ENCODE measurements around the gene IRAK1.

The IRAK1 gene

DNA sequence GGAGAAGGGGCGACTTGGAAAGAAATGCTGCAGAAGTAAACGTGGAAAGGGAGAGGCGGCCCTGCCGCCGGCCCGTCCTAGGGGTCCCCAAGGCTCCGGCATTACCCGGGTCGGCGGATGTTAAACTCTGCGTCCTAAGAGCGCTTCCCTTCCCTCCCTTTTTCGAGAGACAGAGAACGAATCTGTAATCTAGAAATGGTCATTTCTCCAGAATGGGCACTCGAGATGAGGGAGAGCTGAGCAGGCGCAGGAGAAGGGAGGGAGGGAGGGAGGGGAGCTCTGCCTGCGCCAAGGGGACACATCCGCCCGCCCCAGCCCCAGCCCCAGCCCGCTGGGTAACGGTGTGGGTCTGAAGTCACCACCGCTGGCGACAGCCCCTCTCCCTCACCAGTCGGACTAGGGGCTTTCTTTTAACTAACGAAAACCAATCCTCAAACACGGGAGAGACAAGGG, 49.8 kb downstream of the IRAK1 start:
- DNase-seq = no peak

DNA sequence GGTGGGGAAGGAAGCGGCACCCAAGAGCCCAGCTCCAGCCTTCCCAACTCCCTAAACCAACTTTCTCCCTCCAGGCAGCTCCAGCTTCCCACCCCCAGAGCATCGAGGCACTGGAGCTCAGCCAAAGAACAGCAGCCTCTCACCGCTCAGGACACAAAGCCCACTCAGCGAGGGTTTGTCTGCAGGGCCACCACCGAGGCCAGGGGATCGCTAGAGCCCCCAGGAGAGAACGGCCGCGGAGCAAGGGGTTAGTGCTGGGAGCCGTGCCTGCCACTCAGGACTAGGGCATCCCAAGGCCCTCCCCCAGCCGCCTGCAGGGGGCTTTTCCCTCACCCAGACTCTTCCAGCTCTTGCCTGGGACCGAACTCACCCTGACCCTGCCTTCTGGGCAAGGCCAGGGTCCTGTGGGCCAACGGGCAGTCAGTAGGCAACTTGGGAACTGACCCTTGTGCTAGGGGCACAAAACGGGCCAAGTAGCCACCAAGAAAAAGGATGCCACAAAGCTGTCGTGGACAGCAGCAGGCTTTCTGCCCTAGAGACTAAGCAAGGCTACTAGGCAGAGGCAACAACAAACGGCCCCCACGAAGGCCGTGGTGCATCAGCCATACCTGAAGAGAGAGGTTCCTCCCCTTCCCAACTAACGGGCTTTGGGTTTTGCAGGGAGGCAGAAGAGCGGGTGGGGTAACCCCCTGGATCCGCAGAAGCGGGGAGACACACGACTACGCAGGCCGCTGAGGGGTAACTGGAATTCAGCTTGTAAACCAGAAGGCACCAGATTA, 50.4 kb downstream of the IRAK1 start:
- DNase-seq = no peak

DNA sequence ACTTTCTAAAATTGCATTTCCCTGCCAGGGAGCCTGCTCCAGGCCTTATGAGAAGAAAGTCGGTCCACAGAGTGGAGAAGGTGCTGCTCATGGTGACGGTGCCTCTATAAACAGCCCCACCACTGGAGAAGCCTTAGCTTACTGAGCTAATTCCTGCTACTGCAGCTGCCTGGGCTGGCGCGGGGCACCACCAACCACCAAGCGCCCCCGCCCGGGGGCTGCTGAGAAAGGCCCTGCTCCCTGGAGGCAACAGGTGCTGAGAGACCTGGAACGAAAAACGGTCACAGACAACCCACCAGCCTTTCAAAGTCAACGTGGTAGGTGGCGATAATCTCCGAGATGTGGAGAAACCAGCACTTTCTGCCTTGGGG, 51.0 kb downstream of the IRAK1 start:
- DNase-seq = peak; percentile 50

GRCh38 chrX:153968255-153968654, 51.4 kb downstream of the IRAK1 start:
- DNase-seq = no peak

GRCh38 chrX:153967536-153968224, 52.0 kb downstream of the IRAK1 start:
- DNase-seq = peak; percentile 49

- DNase-seq = peak; percentile 69
Observed at GRCh38 chrX:153966841-153967535, 52.7 kb downstream of the IRAK1 start.

DNA sequence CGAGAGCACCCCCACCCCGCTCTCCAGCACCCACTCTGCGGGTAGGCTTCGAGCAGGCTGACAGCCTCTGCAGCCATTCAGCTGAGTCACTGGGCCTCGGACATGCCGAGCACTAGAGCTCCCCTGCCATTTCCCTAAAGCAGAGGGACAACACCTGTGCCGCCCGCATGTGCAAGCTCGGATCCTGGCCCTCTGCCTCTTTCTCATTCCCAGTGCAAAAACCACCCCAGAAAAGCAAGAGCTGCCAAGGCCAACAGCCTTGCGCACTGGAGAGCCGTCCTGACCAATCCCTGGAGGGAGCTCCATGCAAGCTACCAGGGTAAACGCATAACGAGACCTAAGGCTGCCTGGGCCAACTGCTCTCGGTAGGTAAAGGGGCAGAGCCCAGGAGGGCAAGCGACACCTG, 53.4 kb downstream of the IRAK1 start:
- no peak for DNase-seq

DNA sequence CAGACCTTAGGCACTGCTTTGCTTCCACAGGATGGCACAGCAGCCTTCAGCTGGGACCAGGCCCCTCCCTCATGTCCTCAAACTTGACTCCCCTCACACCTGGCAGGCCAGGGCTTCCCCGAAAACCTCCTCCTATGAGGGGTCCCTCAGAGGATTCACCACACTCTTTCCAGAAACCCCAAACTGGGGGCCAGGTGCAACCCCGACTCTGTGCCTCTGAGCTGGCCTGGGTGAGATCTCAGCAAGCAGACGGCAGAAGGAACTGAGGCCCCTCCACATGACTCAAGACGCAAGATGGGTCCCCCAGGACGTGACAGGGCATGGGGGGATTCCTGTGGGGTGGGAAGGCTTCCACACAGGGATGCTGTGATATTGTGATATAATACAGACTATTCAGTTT, 54.3 kb downstream of the IRAK1 start:
- DNase-seq = no peak

GRCh38 chrX:153964105-153964504, 55.6 kb downstream of the IRAK1 start:
- no peak for DNase-seq

- no peak for DNase-seq
Observed at GRCh38 chrX:153963546-153963945, 56.2 kb downstream of the IRAK1 start.

DNA sequence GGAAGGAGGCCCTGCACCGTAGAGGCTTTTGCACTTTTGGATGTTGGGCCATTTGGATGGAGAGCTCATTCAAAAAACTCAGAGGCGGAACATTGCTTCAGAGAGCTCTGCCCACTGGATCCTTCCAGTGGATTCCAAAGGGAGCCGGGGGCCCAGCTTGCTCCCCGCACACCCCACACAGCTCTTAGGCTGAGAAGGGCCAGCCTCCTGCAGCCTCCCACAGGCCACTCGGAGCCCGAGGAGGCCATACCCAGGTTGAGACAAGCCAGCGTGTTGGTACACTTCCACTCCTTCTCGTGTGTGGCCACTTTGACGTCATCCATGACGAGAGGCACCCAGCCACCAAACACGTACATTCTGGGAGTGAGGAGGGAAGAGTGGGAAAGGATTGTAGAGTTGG, 58.4 kb downstream of the IRAK1 start:
- no peak for DNase-seq

- no peak for DNase-seq
Observed at GRCh38 chrX:153960786-153961185, 58.9 kb downstream of the IRAK1 start.

Data from activated CD4-positive, alpha-beta T cell treated with anti-CD3 and anti-CD28 coated beads for 48 hours (primary cell).